GM18499 (cell line): ENCODE results near the gene GGNBP2.
"Not testable (repeated sequence)": the region's sequence is repeated elsewhere in the genome, so short reads cannot be mapped to it uniquely, and the experiment has no call there.

Source experiments
- ATAC-seq: cut with Tn5 transposase; IDR thresholded peaks from one replicate; pipeline ENCODE4 v1.9.1; 2021; ENCODE audit warnings: moderate number of reproducible peaks; ENCODE audit not compliant: insufficient read depth, unreplicated experiment

The GGNBP2 gene

GRCh38 chr17:36544307-36545076 is at the start of gene GGNBP2:
Gene GGNBP2 (plus strand): TSS chr17:36544919. CDS start chr17:36545725, 806 bp downstream.
- no peak for ATAC-seq

DNA sequence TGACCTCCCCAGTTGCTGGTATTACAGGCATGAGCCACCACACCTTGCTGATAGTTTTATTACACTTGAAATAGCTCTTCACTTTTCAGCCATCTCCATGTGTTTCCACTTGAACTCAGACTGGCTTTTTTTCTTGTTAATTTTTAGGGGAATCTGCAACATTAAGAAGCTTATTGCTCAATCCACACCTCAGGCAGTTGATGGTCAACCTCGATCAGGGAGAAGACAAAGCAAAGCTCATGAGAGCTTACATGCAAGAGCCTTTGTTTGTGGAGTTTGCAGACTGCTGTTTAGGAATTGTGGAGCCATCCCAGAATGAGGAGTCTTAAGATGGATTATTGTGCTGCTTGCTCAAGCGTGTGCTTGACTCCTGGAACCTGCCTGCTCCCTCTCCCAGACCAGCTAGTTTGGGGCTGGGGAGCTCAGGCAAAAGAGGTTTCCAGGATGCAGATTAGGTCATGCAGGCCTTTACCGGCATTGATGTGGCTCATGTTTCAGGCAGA is 49.6 kb upstream of the GGNBP2 start:
- ATAC-seq, result no peak

GRCh38 chr17:36496018-36496789 is 48.5 kb upstream of the GGNBP2 start:
- ATAC-seq, result no peak

DNA sequence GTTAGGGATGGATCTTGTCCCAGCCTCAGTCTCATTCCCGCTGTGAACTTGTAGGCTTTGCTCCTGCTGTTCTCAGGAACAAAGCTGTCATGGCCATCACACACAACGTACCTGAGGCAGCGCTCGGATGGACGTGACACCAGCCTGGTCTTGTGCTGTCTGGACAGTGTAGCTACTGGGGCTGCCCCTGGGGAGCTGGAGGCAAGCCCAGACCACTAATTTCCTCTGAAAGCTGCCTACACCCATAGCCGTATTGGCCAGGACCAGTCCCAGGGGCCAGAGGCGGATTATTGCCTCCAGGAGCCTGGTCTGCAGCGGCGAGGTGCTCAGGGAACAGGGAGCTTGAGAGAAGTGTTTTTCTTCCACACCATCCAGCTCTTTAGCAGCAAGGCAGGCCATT is 46.6 kb upstream of the GGNBP2 start:
- ATAC-seq, result no peak

DNA sequence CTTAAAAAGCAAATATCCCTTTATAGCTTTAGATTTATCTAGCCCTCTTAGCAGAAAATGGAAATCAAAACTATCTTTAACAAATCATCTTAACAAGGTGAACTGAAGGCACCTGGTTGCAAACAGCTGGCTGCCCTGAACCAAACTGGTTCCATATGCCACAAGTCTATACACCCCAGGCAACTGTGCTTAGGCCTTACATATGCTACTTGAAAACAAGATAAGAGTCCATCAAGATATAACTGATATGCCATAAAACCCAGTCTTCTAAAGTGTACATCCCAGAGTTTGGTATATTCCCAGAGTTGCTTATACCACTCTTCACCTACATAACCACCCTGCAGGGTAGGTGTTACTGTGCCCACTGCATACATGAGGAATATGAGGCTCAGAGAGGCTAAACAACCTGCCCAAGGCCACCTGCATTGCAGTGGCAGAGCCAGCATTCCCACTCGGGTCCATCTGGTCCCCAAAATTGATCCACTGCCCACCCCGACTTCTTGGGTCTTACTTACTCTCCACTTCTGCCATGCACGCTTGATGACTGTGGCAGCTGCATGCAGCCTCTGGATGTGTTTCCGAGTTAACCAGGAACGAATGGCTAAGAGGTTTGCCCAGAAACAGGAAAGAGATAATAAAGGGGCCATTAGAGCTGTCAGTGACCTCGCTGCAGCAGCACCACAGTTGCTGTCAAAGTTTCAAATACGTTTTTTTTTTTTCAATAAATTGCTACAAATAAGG is 46.0 kb upstream of the GGNBP2 start:
- no peak for ATAC-seq

DNA sequence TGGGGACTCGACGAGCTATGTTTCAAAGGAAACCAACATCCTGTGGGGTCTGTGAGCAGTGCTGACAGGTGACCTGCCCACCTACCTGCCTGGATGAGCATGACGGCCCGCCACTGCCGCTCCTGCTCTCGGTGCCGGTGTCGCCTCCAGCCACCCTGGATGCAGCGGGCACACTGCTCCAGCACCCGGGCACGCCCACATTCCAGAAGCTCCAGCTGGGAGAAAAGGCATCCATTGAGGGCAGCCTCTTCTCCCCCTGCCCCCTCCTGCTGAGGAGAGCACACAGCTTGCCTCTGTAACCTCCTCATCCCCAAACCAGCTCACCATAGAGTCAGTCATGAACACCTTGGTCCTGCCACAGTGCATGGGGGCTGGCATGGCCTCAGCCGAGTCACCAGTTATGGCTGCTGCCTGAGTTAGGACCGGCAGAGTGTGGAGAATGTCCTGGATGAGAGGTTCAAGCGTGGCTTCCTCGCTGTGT is 43.9 kb upstream of the GGNBP2 start:
- ATAC-seq, result no peak

GRCh38 chr17:36501351-36501750 is 43.4 kb upstream of the GGNBP2 start:
- ATAC-seq, result no peak

DNA sequence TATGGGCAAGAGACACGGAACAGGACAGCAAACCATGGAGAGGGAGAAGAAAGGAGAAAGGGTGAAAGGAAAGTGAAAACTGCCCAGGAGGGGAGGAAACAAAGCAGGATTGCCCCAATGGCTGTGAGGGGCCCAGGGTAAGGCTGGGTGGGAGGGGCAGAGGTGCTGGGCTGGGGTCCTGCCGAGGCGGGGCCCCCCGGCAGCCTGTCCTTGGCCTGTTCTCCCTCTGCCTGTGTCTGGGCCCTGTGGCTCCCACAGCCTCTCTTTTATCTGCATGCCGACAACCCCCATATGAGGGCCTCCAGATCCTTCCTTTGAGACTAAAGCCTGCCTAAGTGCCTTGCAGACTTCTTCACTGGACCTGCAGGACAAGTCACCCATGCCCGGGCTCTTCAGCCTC is 42.8 kb upstream of the GGNBP2 start:
- no peak for ATAC-seq

DNA sequence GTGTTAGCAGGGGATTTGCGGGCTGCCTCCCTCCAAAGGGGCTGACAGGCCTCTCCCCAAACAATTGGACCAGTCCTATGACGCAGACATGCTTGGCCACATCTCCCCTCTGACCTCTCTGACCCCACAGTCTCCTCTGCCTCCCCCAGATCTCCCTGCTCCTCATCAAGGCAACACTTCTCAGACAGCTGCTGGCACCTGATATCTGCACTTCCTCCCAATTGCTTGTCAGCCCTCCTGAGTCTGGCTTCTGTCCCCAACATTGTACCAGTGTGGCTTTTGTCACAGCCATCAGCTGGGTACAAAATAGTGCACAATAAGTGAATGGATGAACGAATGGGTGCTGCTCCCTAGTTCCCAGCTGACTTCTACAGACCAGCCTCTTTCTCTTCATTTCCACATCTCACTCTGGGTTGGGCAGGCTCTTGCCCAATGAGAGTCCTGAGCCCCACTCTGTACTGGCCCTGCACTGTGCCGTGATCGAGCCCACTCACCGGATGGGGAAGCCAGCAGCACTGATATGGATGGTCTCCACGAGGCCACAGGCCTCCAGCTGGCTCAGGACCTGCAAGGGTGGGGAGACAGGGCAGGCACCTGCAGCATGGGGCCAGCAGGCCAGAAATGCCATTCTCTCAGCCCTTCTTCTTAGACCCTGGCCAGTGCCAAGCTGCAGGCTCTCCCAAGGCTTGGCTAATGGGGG is 41.1 kb upstream of the GGNBP2 start:
- no peak for ATAC-seq

GRCh38 chr17:36504156-36504545 is 40.6 kb upstream of the GGNBP2 start:
- no peak for ATAC-seq

GRCh38 chr17:36505171-36505570 is 39.5 kb upstream of the GGNBP2 start:
- no peak for ATAC-seq

DNA sequence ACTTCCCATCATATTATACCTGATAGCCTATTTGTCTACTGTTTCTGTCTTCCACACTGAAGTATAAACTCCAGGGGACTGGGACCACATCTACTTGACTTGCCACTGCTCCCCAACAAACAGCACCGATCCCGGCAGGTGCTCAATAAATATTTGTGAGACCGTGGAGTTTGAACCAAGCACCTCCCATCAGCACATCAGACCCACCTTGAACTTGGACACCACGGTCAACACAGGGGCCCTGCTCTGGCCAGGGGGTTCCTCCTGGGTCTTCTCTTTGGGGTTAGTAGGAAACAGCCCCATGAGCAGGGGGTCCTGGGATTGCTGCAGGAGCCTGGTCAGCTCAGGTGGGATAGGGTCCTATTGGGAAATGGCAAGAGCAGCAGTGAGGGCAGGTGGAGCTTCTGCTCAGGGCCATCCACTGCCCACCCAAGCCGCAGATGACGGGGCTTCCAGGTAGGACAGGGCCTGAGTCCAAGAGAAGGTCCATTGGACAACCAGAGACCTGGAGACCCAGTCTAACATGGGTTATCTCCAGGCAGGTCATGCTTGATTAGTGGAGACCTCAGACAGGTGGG is 38.4 kb upstream of the GGNBP2 start:
- ATAC-seq, result no peak

- no peak for ATAC-seq
Measured at GRCh38 chr17:36506831-36507230, 37.9 kb upstream of the GGNBP2 start.

DNA sequence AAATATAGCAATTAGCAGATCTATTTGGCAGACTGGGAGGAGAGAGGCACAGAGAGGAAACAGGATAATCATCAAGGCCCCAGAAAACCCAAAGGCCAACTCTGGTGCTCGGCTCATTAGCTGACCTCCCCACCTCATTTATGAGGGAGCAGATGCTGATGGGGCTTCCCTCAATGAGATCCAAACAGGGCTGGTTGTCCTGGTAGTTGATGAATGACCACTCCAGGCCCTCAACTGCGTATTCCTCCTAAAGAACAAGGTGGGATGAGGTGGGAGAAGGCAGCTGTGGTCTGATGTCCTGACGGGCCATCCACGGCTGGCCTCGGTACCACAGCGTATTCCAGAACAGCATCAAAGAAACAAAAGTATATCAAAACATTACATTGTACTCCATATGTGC is 37.5 kb upstream of the GGNBP2 start:
- ATAC-seq, result no peak

- not testable (repeated sequence) for ATAC-seq
Measured at GRCh38 chr17:36508439-36508838, 36.3 kb upstream of the GGNBP2 start.

DNA sequence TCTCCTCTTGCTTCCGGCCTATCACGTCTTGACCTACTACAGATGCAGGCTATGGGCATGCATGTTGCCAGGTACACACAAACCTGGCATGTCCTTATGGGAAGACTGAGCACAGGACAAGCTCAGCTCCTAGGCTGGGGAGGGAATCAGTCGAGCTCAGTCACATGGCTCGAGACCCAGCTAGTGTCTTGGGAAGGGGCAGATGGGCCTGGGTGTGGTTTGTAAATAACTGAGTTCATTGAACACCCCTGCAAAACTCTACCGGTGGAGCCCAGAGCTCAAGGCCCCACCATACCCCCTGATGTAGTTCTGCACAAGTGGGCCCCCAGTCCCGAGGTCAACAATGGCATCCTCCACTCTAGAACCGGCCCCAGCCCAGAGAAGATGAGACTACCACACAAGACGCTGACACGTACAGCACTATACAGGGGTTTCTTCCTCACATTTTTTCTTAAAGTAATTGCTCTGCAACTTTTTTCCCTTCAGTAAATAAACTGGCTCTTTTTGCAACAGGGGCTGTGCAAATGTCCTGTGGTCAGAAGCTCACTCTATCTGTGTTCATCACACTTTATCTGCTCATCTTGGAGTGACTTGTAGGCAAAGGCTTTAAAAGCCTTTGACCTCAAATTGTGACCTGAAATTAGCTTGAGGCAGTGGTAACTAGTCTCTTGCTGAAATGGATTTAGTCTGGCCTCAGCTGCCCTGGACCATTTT is 35.3 kb upstream of the GGNBP2 start:
- ATAC-seq, result no peak

GRCh38 chr17:36510636-36511035 is 34.1 kb upstream of the GGNBP2 start:
- ATAC-seq, result no peak

DNA sequence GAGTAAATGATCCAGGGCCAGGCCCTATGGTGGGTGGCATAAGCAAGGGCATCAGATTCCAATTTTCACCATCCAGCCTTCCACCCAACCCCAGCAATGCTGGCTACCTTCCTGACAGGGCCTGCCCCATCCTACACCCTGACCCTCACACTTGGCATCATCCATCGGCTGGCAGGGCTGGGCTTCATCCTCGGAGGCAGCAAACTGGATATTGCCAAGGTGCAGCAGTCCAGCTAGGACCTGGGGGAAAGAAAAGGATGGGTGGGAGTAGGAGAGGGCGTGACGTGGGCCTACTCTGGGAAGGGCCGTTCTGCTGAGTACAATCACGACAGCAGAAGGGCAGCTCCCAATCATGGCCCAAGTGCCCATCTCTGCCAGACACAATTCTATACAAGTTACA is 33.5 kb upstream of the GGNBP2 start:
- ATAC-seq, result no peak

GRCh38 chr17:36512641-36513040 is 32.1 kb upstream of the GGNBP2 start:
- no peak for ATAC-seq
